Measurements from ENCODE around the gene TUT4. TPM values are rescaled to one million over a fixed set of nuclear protein-coding genes. Genes with fewer than 3 reads are reported as not detected.
A peak's percentile ranks its signal among the peaks of the same experiment; 100 is the strongest.

The TUT4 gene
- total RNA-seq, 4 donors from 2014 or later = 22.1 to 212 (median 50.0) TPM

DNA sequence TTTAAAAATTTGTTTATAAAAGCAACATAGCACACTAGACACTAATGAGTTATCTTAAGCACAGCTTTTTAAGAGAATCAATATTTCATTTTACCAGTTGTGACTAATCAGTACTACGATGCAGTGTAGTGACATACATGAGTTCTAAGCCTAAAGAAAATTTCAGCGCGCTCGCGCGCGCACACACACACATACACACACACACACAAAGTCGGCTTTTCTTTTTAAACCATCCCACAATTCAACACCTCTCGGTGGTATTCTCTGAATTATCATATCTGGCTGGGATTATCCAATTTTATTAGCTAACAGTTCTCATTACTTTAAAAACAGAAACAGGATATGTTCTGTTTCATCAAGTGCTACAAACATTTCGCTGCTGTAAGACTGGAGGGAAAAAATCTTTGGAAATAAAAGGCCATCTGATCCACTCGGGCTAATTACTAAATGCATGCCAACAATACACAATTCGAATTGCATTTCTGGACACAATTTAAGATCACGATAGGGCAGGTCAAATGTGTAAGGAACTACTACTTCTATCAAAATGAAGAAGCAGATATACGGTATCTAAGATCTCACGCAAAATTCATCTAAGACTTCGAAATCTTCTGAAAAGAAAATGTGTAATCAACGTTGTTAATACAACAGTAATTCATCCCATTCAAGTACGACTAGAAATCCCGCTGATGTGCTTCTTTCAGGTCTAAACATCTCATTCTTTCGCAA, 1.2 kb downstream of the TUT4 start:
- H3K27ac ChIP-seq = peak overlapping the region; percentile 81 to 94 (median 90)
- no peaks in the 10 kb centered on the region for H3K9me3 ChIP-seq
- DNase-seq = peak in 1 of 3 donors; percentile 64
- peaks cover 0 to 18% (median 5%) of the 10 kb centered on the region in 4 donors for H3K4me1 ChIP-seq
- H3K27me3 ChIP-seq = no peaks in the 10 kb centered on the region
- H3K36me3 ChIP-seq = no peaks in the 10 kb centered on the region
- TF ChIP-seq, protein P1, sequence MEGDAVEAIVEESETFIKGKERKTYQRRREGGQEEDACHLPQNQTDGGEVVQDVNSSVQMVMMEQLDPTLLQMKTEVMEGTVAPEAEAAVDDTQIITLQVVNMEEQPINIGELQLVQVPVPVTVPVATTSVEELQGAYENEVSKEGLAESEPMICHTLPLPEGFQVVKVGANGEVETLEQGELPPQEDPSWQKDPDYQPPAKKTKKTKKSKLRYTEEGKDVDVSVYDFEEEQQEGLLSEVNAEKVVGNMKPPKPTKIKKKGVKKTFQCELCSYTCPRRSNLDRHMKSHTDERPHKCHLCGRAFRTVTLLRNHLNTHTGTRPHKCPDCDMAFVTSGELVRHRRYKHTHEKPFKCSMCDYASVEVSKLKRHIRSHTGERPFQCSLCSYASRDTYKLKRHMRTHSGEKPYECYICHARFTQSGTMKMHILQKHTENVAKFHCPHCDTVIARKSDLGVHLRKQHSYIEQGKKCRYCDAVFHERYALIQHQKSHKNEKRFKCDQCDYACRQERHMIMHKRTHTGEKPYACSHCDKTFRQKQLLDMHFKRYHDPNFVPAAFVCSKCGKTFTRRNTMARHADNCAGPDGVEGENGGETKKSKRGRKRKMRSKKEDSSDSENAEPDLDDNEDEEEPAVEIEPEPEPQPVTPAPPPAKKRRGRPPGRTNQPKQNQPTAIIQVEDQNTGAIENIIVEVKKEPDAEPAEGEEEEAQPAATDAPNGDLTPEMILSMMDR (IDR thresholded peaks at IDR 0.05) = no peak
- no peak for TF ChIP-seq POLR2A (IDR thresholded peaks at IDR 0.05)
- peak overlapping the region; percentile 63 to 85 (median 73) for H3K4me3 ChIP-seq

DNA sequence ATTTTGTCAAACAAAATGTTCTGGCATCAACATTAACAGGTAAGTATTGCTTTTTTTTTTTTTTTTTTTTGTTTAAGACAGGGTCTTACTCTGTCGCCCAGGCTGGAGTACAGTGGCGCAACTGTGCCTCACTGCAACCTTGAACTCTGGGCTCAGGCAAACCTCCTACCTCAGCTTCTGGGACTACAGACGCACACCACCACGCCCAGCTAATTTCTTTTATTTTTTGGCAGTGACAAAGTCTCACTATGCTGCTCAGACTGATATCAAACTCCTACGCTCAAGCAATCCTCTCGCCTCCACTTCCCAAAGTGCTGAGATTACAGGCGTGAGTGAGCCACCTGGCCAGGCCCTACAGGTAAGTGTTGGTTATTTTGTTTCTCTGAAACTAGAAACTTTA, 2.4 kb downstream of the TUT4 start:
- Histone ChIP-seq H3K4me1 (peaks cover 0 to 18% (median 5%) of the 10 kb centered on the region in 4 donors), H3K9me3 (no peaks in the 10 kb centered on the region), H3K27ac (no peak overlapping the region), H3K27me3 (no peaks in the 10 kb centered on the region), H3K4me3 (no peak overlapping the region), H3K36me3 (no peaks in the 10 kb centered on the region)
- DNase-seq = no peak
- no peak for TF ChIP-seq POLR2A (IDR thresholded peaks at IDR 0.05)
- TF ChIP-seq, protein P1 (IDR thresholded peaks at IDR 0.05) = no peak

DNA sequence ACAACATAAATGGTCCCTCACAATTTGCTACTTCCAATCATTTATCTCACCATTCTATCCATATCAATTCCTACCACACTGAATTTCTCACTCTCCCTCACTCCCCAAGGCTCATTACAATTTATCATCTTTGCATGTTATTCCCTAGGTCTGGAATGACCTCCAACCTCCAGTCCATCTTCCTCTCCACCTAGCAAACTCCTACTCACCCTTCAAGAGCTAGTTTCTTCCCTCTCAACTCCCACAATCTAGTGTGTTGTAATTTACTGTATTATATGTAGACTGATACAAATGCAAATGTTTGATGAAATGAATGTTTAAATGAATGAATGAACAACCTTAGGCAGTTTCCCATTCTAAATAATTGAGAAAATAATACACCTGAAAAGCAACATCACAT, 3.6 kb downstream of the TUT4 start:
- Histone ChIP-seq H3K36me3 (no peaks in the 10 kb centered on the region), H3K27me3 (no peaks in the 10 kb centered on the region), H3K9me3 (no peaks in the 10 kb centered on the region), H3K27ac (no peak overlapping the region), H3K4me1 (peaks cover 0 to 13% (median 5%) of the 10 kb centered on the region in 4 donors), H3K4me3 (no peak overlapping the region)
- no peak for DNase-seq
- TF ChIP-seq, protein P1 (IDR thresholded peaks at IDR 0.05) = no peak
- no peak for TF ChIP-seq POLR2A (IDR thresholded peaks at IDR 0.05)

DNA sequence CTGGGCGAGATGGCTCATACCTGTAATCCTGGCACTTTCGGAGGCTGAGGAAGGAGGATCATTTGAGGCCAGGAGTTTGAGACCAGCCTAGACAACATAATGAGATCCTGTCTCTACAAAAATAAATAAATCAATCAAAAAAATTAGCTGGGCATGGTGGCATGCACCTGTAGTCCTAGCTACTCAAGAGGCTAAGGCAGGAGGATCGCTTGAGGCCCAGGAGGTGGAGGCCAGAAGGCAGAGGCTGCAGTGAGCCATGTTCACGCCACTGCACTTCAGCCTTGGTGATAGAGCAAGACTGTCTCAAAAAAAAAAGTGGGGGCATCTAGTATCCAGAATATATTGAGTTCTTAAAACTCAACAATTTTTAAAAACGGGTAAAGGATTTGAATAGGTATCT, 6.0 kb downstream of the TUT4 start:
- Histone ChIP-seq H3K27me3 (no peaks in the 10 kb centered on the region), H3K27ac (no peak overlapping the region), H3K9me3 (peaks cover 0 to 11% (median 2%) of the 10 kb centered on the region in 4 donors), H3K4me3 (no peak overlapping the region), H3K4me1 (peaks cover 0 to 5% (median 2%) of the 10 kb centered on the region in 4 donors), H3K36me3 (no peaks in the 10 kb centered on the region)
- DNase-seq = no peak
- TF ChIP-seq, protein P1 (IDR thresholded peaks at IDR 0.05) = no peak
- no peak for TF ChIP-seq POLR2A (IDR thresholded peaks at IDR 0.05)

DNA sequence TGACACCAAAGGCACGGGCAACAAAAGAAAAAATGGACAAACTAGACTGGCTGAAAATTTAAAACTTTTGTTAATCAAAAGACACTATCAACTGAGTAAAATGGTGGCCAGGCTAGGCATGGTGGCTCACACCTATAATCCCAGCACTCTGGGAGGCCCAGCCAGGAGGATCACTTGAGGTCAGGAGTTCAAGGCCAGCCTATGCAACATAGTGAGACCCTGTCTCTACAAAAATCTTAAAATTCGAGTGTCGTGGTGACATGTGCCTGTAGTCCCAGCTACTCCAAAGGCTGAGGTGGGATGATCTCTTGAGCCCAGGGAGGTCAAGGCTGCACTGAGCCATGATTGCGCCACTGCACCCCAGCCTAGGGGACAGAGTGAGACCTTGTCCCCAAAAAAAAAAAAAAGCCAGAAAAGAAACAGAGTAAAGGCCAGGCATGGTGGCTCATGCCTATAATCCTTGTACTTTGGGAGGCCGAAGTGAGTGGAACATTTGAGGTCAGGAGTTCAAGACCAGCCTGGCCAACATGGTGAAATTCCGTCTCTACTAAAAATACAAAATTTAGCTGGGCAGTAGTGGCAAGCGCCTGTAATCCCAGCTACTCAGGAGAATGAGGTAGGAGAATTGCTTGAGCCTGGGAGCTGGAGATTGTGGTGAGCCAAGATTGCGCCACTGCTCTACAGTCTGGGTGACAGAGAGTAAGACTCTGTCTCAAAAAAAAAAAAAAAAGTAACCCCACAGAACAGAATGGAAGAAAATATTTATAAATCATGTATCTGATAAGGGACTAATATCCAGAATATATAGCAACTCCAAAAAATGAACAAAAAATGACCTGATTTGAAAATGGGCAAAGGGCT, 8.0 kb downstream of the TUT4 start:
- no peak for DNase-seq

More for the DNA sequence above, 8.0 kb downstream of the TUT4 start:
- Histone ChIP-seq H3K27me3 (no peaks in the 10 kb centered on the region), H3K36me3 (no peaks in the 10 kb centered on the region), H3K4me1 (no peaks in the 10 kb centered on the region), H3K4me3 (no peak overlapping the region), H3K27ac (no peak overlapping the region), H3K9me3 (peaks cover 0 to 15% (median 2%) of the 10 kb centered on the region in 4 donors)
- no peak for TF ChIP-seq POLR2A (IDR thresholded peaks at IDR 0.05)
- TF ChIP-seq, protein P1 (IDR thresholded peaks at IDR 0.05) = no peak

Data from Peyer's patch (tissue), 4 donors.